HG03558 (cell line): Measurements from ENCODE around the gene NDC80.
"Not testable (repeated sequence)": the region's sequence is repeated elsewhere in the genome, so short reads cannot be mapped to it uniquely, and the experiment has no call there.

ENCODE experiments used
- ATAC-seq: cut with Tn5 transposase; IDR thresholded peaks from one replicate; pipeline ENCODE4 v1.9.1; 2021; ENCODE audit warnings: moderate number of reproducible peaks; ENCODE audit not compliant: unreplicated experiment; ENCODE audit errors: extremely low read depth

NDC80 gene

GRCh38 chr18:2662288-2662687 is 90.9 kb downstream of the NDC80 start:
- ATAC-seq: not testable (repeated sequence)

- no peak for ATAC-seq
Measured at GRCh38 chr18:2662990-2663389, 91.6 kb downstream of the NDC80 start.
